Right atrium auricular region (tissue), 2 donors: Measurements from ENCODE around the gene CNTNAP2. TPM values are rescaled to one million over a fixed set of nuclear protein-coding genes. Genes with fewer than 3 reads are reported as not detected.

Experiments
- DNase-seq: peaks from one replicate; pipeline ENCODE4 v3.0.0-alpha.2; 2019; ENCODE audit warnings: low spot score
- H3K27ac ChIP-seq, 2 donors: fragments of 200-600 bp; sonication (generic); 1 replicate in 1 of 2; 2 replicates in 1 of 2; pipeline ENCODE4 v1.5.1; 2016 to 2019
- H3K27me3 ChIP-seq, 2 donors: fragments of 200-600 bp; sonication (generic); one replicate each; pipeline versions ENCODE4 v1.5.1 to v1.6.0; 2017 to 2019
- H3K36me3 ChIP-seq: fragments of 200-600 bp; sonication (generic); one replicate; pipeline ENCODE4 v1.5.1; 2016
- H3K4me1 ChIP-seq, 2 donors: fragments of 200-600 bp; sonication (generic); one replicate each; pipeline versions ENCODE4 v1.5.1 to v1.6.0; 2017 to 2019
- H3K4me3 ChIP-seq, 2 donors: fragments of 200-600 bp; sonication (generic); 1 replicate in 1 of 2; 2 replicates in 1 of 2; pipeline ENCODE4 v1.5.1; 2017 to 2019; ENCODE audit warnings: mild to moderate bottlenecking in 1 of 2, moderate library complexity in 1 of 2
- H3K9me3 ChIP-seq, 2 donors: fragments of 200-600 bp; sonication (generic); one replicate each; pipeline ENCODE4 v1.5.1; 2019
- total RNA-seq, 2 donors: library from RNA; depleted of rRNA; stranded (reverse); fragments of >200 nt; gene quantifications; one replicate each; pipeline ENCODE4 v1.1.0, GENCODE V29; 2016
- TF ChIP-seq, protein P1 (sequence below), 2 donors: fragments of 200-600 bp; sonication (generic); IDR thresholded peaks; one replicate each; pipeline ENCODE4 v1.5.1; 2019; ENCODE audit warnings: antibody characterized with exemption in 2 of 2

Gene CNTNAP2
- total RNA-seq, 2 donors from 2014 or later = 1.1 to 1.7 TPM

DNA sequence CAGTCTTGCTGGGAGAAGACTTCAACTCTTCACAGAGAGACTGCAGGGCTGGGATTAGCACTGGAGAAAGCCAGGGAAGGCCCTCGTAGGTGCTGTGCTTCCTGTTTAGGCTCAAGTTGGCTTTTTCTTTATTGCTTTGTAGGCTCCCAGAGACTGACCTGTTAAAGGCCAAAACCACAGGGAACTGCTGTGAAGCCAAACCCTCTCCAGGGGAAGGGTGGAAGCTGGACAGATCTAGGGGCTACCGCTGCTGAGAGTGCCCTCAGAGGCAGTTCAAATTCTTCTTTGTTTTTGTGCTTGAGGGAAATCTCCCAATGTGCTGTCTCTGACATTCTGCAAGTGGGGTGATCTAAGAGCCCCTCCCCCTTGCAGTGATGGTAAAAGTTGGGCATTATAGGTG lies 198.4 kb downstream of the CNTNAP2 start:
- no peak overlapping the region for H3K4me3 ChIP-seq
- DNase-seq = no peak
- no peaks in the 10 kb centered on the region for H3K36me3 ChIP-seq
- no peaks in the 10 kb centered on the region for H3K9me3 ChIP-seq
- TF ChIP-seq, protein P1, sequence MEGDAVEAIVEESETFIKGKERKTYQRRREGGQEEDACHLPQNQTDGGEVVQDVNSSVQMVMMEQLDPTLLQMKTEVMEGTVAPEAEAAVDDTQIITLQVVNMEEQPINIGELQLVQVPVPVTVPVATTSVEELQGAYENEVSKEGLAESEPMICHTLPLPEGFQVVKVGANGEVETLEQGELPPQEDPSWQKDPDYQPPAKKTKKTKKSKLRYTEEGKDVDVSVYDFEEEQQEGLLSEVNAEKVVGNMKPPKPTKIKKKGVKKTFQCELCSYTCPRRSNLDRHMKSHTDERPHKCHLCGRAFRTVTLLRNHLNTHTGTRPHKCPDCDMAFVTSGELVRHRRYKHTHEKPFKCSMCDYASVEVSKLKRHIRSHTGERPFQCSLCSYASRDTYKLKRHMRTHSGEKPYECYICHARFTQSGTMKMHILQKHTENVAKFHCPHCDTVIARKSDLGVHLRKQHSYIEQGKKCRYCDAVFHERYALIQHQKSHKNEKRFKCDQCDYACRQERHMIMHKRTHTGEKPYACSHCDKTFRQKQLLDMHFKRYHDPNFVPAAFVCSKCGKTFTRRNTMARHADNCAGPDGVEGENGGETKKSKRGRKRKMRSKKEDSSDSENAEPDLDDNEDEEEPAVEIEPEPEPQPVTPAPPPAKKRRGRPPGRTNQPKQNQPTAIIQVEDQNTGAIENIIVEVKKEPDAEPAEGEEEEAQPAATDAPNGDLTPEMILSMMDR (IDR thresholded peaks at IDR 0.05) = no peak
- no peak overlapping the region for H3K27ac ChIP-seq
- H3K27me3 ChIP-seq = no peaks in the 10 kb centered on the region
- no peaks in the 10 kb centered on the region for H3K4me1 ChIP-seq

DNA sequence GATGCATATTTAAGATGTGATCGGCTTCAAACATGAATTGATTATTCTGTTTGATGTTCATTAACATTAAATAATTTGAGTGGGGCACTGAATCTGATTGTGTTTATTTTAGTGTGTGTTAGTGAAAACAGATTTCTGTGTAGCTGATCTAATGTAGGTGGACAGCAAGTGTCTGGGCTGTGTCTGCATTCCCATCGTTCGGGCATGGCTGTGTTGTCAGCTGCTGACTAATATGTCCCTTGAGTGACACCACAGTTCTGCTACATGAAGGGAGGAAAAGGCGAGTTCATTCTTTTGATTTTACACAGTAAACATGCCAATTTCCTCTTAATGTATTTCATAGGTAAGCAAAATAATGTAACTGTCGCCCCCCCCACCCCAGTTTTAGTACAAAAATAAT lies 203.0 kb downstream of the CNTNAP2 start:
- H3K27ac ChIP-seq = no peak overlapping the region
- TF ChIP-seq, protein P1 (IDR thresholded peaks at IDR 0.05) = no peak
- no peaks in the 10 kb centered on the region for H3K4me1 ChIP-seq
- no peak overlapping the region for H3K4me3 ChIP-seq
- H3K27me3 ChIP-seq = no peaks in the 10 kb centered on the region
- no peaks in the 10 kb centered on the region for H3K9me3 ChIP-seq
- DNase-seq = no peak
- H3K36me3 ChIP-seq = no peaks in the 10 kb centered on the region

DNA sequence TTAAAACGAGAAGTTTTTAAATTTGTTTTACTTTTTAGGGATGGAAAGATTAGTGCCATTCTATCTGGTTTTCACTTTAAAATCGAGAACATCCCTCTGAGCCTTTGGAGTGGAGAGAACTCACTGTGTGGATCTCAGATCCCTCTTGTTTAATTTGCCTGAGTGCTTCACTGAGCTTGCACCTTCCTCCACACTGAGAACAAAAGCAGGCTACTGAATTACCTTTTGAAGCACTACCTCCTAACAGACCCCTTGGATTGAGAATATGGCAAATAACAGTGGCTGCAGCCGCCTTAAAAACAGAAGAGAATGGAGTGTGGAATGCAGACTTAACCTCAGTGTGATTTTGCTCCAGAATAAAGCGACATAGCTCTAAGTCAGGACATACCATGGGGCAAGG lies 204.7 kb downstream of the CNTNAP2 start:
- Histone ChIP-seq H3K4me3 (no peak overlapping the region), H3K36me3 (no peaks in the 10 kb centered on the region), H3K9me3 (no peaks in the 10 kb centered on the region), H3K27me3 (no peaks in the 10 kb centered on the region), H3K27ac (no peak overlapping the region), H3K4me1 (no peaks in the 10 kb centered on the region)
- TF ChIP-seq, protein P1 (IDR thresholded peaks at IDR 0.05) = no peak
- DNase-seq = no peak

DNA sequence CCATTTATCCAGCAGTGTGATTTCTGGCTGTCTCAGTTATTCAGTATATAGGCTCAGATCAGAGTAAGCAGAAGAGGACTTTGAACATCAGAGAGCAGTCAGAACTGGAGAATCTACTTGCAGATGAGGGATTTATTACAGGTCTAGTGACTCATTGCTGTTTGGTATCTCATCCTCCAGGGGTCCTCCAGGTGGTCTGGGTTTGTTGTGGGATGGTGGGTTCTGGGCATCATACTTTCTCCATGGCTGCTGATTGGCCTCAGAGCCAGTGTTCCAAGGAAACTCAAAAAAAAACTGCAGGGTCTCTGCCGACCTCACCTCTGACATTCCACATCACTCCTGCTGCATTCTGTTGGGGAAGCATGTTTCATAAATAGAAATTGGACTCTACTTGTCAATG lies 214.8 kb downstream of the CNTNAP2 start:
- TF ChIP-seq, protein P1 (IDR thresholded peaks at IDR 0.05) = no peak
- Histone ChIP-seq H3K4me3 (no peak overlapping the region), H3K27ac (no peak overlapping the region), H3K27me3 (no peaks in the 10 kb centered on the region), H3K36me3 (no peaks in the 10 kb centered on the region), H3K4me1 (no peaks in the 10 kb centered on the region), H3K9me3 (no peaks in the 10 kb centered on the region)
- no peak for DNase-seq

DNA sequence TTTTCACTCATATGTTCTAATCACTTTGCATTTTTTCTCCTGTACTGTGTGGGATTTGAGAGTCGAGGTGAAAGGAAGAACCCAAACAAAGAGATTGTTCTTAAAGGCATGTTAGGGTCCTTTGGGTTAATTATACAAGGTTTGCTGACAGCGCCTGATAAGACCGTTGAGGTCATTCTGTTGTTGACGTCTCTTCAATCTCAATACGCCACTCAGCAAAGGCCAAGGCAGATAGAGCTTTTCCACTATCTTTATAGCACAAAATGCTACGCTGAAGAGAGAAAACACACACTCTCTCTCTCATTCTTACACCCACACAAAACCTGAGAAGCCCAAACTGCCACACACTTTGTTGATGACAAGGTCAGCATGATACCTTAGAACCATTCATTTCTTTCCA lies 228.7 kb downstream of the CNTNAP2 start:
- DNase-seq = no peak
- H3K4me1 ChIP-seq = no peaks in the 10 kb centered on the region
- no peaks in the 10 kb centered on the region for H3K36me3 ChIP-seq
- H3K27ac ChIP-seq = no peak overlapping the region
- TF ChIP-seq, protein P1 (IDR thresholded peaks at IDR 0.05) = no peak
- H3K4me3 ChIP-seq = no peak overlapping the region
- no peaks in the 10 kb centered on the region for H3K27me3 ChIP-seq
- no peaks in the 10 kb centered on the region for H3K9me3 ChIP-seq

DNA sequence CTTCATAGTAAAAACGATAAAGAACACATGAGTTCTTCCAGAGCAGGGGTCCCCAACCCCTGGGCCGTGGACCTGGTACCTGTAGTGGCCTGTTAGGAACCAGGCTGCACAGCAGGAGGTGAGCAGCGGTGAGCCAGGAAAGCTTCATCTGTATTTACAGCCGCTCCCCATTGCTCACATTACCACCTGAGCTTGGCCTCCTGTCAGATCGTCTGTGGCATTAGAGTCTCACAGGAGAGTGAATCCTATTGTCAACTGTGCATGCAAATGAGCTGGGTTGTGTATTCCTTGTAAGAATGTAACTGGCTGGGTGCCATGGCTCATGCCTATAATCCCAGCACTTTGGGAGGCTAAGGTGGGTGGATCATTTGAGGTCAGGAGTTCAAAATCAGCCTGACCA lies 229.5 kb downstream of the CNTNAP2 start:
- Histone ChIP-seq H3K4me3 (no peak overlapping the region), H3K36me3 (no peaks in the 10 kb centered on the region), H3K9me3 (no peaks in the 10 kb centered on the region), H3K27ac (no peak overlapping the region), H3K27me3 (no peaks in the 10 kb centered on the region), H3K4me1 (no peaks in the 10 kb centered on the region)
- no peak for DNase-seq
- TF ChIP-seq, protein P1 (IDR thresholded peaks at IDR 0.05) = no peak
